ENCODE results near the gene FIBIN. TPM values are rescaled to one million over a fixed set of nuclear protein-coding genes. Genes with fewer than 3 reads are reported as not detected.

Gene FIBIN
- total and polyA plus RNA-seq, 2 experiments from 2014 or later = 0.21 to 0.66 TPM

- no peak for TF ChIP-seq ZNF462 (CRISPR knock-in tag; IDR thresholded peaks at IDR 0.05)
- TF ChIP-seq EZH2 (IDR thresholded peaks at IDR 0.05; ENCODE audit: low read depth, unreplicated experiment) = no peak
- no peak for TF ChIP-seq NANOG (IDR thresholded peaks at IDR 0.05; ENCODE audit: borderline replicate concordance)
- no peak for TF ChIP-seq POLR2AphosphoS5 (IDR thresholded peaks at IDR 0.05; ENCODE audit: low read depth)
- TF ChIP-seq JUNB (IDR thresholded peaks at IDR 0.05; ENCODE audit: unreplicated experiment) = no peak
- TF ChIP-seq EZH2phosphoT487 (IDR thresholded peaks at IDR 0.05; ENCODE audit: unreplicated experiment) = no peak
- TF ChIP-seq ZNF331 (CRISPR knock-in tag; IDR thresholded peaks at IDR 0.05; ENCODE audit: low read depth) = no peak
- TF ChIP-seq CREB1 (CRISPR knock-in tag; IDR thresholded peaks at IDR 0.05; ENCODE audit: low read depth) = no peak
Observed at GRCh38 chr11:27029966-27030365, 36.1 kb downstream of the FIBIN start (continued).

GRCh38 chr11:27031754-27032153, 37.8 kb downstream of the FIBIN start:
- Mint-ChIP-seq H3K27me3 (ENCODE audit: insufficient read depth, low read depth, poor library complexity) (no peaks in the 10 kb centered on the region), H3K4me1 (no peaks in the 10 kb centered on the region), H3K36me3 (ENCODE audit: low read depth) (no peaks in the 10 kb centered on the region), H3K4me3 (no peak overlapping the region), H3K9me3 (no peaks in the 10 kb centered on the region), H3K27ac (0 out of 2 replicates have a peak overlapping the region, but pooled peaks have one; percentile 15)
- H3K27me3 ChIP-seq (ENCODE audit: insufficient read depth) = no peaks in the 10 kb centered on the region
- no peaks in the 10 kb centered on the region for H4K20me1 ChIP-seq (replicated peaks; ENCODE audit: insufficient read depth)
- no peaks in the 10 kb centered on the region for H3K79me2 ChIP-seq (replicated peaks; ENCODE audit: insufficient read depth)
- ATAC-seq = no peak
- no peaks in the 10 kb centered on the region for H3K4me1 ChIP-seq (ENCODE audit: insufficient read depth)
- no peaks in the 10 kb centered on the region for H3K36me3 ChIP-seq (ENCODE audit: insufficient read depth)
- DNase-seq (ENCODE audit: low spot score) = no peak
- H3K27ac ChIP-seq (ENCODE audit: low read depth) = no peak overlapping the region
- no peak overlapping the region for H2AFZ ChIP-seq
- H3F3A ChIP-seq (replicated peaks; ENCODE audit: low read depth) = no peaks in the 10 kb centered on the region
- no peak overlapping the region for H3K4me2 ChIP-seq
- no peaks in the 10 kb centered on the region for H3K9me2 ChIP-seq (ENCODE audit: insufficient read depth)
- no peak overlapping the region for H3K4me3 ChIP-seq
- TF ChIP-seq EZH2phosphoT487 (IDR thresholded peaks at IDR 0.05; ENCODE audit: unreplicated experiment) (no peak), CTCF (conservative IDR thresholded peaks at IDR 0.05; ENCODE audit: low read depth in 2 of 2) (no peak), JUNB (IDR thresholded peaks at IDR 0.05; ENCODE audit: unreplicated experiment) (no peak), CREB1 (CRISPR knock-in tag; IDR thresholded peaks at IDR 0.05; ENCODE audit: low read depth) (no peak), STAT1 (IDR thresholded peaks at IDR 0.05; ENCODE audit: unreplicated experiment) (no peak), ETS1 (IDR thresholded peaks at IDR 0.05) (no peak), ZNF114 (CRISPR knock-in tag; IDR thresholded peaks at IDR 0.05) (no peak)
